Measurements from ENCODE around the gene SERGEF.

DNA sequence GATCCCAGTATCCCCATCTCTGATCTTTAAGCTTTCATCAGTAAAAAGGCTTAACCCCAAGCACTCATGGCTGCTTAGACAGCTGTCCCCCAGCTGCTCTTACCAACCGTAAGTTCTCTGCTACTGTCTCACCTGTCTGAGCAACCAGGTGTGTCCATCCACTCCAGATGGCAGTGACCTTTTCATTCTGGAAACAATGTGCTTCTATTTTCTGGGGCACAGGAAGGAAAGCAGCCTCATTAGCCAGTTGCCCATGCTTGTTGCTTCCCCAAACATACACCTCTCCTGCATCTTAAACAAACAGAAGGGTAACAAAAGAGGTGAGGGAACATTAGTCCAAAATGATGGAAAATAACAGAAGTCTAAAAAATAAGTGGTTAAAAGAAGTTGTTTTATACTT is 24.4 kb downstream of the SERGEF start:
- TF ChIP-seq RELA (CRISPR knock-in tag; IDR thresholded peaks at IDR 0.05) (no peak), ZSCAN29 (CRISPR knock-in tag; conservative IDR thresholded peaks at IDR 0.05) (no peak), KLF11 (CRISPR knock-in tag; IDR thresholded peaks at IDR 0.05) (no peak)
- TF ChIP-seq, protein P1, sequence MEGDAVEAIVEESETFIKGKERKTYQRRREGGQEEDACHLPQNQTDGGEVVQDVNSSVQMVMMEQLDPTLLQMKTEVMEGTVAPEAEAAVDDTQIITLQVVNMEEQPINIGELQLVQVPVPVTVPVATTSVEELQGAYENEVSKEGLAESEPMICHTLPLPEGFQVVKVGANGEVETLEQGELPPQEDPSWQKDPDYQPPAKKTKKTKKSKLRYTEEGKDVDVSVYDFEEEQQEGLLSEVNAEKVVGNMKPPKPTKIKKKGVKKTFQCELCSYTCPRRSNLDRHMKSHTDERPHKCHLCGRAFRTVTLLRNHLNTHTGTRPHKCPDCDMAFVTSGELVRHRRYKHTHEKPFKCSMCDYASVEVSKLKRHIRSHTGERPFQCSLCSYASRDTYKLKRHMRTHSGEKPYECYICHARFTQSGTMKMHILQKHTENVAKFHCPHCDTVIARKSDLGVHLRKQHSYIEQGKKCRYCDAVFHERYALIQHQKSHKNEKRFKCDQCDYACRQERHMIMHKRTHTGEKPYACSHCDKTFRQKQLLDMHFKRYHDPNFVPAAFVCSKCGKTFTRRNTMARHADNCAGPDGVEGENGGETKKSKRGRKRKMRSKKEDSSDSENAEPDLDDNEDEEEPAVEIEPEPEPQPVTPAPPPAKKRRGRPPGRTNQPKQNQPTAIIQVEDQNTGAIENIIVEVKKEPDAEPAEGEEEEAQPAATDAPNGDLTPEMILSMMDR (CRISPR knock-in tag; IDR thresholded peaks at IDR 0.05), result no peak
- TF ChIP-seq, protein P2, sequence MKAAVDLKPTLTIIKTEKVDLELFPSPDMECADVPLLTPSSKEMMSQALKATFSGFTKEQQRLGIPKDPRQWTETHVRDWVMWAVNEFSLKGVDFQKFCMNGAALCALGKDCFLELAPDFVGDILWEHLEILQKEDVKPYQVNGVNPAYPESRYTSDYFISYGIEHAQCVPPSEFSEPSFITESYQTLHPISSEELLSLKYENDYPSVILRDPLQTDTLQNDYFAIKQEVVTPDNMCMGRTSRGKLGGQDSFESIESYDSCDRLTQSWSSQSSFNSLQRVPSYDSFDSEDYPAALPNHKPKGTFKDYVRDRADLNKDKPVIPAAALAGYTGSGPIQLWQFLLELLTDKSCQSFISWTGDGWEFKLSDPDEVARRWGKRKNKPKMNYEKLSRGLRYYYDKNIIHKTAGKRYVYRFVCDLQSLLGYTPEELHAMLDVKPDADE (CRISPR knock-in tag; IDR thresholded peaks at IDR 0.05), result no peak
- TF ChIP-seq, protein P3, sequence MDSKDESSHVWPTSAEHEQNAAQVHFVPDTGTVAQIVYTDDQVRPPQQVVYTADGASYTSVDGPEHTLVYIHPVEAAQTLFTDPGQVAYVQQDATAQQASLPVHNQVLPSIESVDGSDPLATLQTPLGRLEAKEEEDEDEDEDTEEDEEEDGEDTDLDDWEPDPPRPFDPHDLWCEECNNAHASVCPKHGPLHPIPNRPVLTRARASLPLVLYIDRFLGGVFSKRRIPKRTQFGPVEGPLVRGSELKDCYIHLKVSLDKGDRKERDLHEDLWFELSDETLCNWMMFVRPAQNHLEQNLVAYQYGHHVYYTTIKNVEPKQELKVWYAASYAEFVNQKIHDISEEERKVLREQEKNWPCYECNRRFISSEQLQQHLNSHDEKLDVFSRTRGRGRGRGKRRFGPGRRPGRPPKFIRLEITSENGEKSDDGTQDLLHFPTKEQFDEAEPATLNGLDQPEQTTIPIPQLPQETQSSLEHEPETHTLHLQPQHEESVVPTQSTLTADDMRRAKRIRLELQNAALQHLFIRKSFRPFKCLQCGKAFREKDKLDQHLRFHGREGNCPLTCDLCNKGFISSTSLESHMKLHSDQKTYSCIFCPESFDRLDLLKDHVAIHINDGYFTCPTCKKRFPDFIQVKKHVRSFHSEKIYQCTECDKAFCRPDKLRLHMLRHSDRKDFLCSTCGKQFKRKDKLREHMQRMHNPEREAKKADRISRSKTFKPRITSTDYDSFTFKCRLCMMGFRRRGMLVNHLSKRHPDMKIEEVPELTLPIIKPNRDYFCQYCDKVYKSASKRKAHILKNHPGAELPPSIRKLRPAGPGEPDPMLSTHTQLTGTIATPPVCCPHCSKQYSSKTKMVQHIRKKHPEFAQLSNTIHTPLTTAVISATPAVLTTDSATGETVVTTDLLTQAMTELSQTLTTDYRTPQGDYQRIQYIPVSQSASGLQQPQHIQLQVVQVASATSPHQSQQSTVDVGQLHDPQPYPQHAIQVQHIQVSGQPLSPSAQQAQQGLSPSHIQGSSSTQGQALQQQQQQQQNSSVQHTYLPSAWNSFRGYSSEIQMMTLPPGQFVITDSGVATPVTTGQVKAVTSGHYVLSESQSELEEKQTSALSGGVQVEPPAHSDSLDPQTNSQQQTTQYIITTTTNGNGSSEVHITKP (CRISPR knock-in tag; IDR thresholded peaks at IDR 0.05; ENCODE audit: low read depth), result no peak
